Embryonic facial prominence (tissue), 1 donor: ENCODE measurements around the gene SGPL1.

Source experiments
- DNase-seq: peaks from one replicate; pipeline ENCODE4 v3.0.0-alpha.2; 2016; ENCODE audit errors: extremely low spot score

Gene SGPL1

GRCh38 chr10:70921285-70921684, 105.5 kb downstream of the SGPL1 start:
- DNase-seq: no peak

GRCh38 chr10:70923696-70924095, 107.9 kb downstream of the SGPL1 start:
- no peak for DNase-seq

- no peak for DNase-seq
Measured at GRCh38 chr10:70925377-70926225, 109.9 kb downstream of the SGPL1 start.

GRCh38 chr10:70926226-70927000, 110.7 kb downstream of the SGPL1 start:
- DNase-seq: no peak

- no peak for DNase-seq
Measured at GRCh38 chr10:70927189-70927943, 111.6 kb downstream of the SGPL1 start.

- no peak for DNase-seq
Measured at GRCh38 chr10:70928140-70928539, 112.4 kb downstream of the SGPL1 start.

- DNase-seq: no peak
Measured at GRCh38 chr10:70930263-70931000, 114.7 kb downstream of the SGPL1 start.
